ENCODE results near the gene DYRK4.

DYRK4 gene

DNA sequence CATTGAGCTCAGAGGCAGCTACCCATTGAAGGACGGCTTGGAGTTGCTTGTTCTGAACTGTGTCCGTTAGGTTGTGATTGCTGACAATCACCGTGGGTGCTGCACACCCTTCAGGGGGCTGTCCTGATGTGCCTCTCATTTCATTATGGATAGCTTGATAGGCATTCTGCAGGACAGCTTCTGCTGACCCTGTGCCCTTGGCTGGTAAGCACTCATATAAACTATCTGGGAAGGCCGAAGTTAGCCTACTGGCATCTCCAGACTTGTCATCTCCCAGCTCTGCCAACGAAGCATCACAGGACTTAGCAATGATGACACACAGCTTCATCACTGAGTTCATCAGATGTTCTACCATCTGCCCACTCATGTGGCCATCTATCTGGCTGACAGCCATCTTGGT, 64.5 kb downstream of the DYRK4 start:
- DNase-seq (ENCODE audit: low spot score) = no peak

DNA sequence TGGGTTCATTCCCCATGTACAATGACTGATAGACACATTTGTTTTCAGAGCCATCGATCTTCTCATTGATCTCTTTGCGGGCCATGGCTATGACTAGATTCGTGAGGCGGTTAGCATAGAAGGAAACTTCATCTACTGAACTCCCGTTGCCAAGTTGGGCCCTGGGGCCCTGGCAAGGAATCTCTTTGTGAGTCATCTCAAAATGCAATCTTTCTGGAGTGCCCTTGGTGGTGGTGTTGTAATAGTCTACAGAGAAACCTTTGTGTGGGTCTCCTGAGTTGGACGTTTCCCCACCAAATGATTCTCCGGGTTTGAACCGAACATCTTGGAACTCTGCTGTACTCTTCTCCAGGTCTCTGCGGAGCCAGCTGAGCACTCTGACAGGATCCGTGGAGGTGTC, 66.4 kb downstream of the DYRK4 start:
- no peak for DNase-seq (ENCODE audit: low spot score)

DNA sequence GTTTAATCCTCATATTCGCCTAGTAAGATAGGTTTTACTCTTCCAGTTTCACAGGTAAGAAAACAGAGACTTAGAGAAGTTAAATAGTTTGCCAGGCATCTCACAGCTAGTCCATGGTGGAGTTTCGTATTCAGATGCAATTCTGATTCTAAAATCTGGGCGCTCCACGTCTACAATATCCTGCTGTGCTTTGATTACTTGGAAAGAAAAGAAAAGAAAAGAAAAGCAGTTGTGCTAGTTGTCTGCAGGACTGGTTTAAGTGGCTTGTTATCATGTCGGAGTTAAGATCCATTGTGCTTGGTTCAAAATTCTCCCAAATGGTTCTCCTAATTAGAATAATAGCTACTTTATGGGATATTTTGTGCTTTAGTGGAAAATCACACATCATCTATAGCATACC, 68.3 kb downstream of the DYRK4 start:
- DNase-seq (ENCODE audit: low spot score) = no peak

DNA sequence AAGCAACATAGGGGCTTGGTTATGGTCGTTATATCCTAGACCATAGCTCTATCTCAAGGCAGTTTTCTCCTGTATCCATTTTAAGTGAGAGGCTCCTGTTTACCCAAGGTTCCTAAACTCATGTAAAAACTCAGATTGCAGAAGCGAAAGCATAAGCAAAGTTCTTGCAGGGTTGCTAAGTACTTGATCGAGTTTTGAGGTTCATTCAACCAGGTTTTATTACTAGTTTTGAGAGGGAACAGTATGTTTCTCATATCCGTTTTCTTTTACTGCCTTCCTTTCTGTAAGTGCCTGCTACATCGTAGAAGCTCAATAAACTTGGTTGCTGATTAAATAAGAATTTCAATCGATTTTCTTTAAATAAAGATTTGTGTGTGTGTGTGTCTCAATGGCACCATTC, 81.7 kb downstream of the DYRK4 start:
- DNase-seq (ENCODE audit: low spot score) = no peak

DNA sequence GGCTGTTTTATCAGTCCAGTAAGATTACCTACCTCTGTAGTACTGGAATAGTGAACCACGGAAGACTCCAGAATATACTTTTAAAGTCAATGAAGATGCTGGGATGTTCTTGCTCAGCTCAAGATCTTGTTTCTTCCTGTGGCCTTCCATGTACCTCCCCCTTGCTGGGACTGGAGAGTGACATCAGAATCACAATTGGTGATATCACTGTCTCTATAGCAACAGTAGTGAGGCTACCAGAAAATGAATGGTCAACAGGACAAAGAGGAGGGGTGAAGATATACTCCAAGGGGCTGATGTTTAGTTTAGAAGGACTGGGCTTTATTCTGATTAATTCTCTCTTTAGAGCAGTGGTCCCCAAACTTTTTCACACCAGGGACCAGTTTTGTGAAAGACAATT, 83.0 kb downstream of the DYRK4 start:
- no peak for DNase-seq (ENCODE audit: low spot score)

DNA sequence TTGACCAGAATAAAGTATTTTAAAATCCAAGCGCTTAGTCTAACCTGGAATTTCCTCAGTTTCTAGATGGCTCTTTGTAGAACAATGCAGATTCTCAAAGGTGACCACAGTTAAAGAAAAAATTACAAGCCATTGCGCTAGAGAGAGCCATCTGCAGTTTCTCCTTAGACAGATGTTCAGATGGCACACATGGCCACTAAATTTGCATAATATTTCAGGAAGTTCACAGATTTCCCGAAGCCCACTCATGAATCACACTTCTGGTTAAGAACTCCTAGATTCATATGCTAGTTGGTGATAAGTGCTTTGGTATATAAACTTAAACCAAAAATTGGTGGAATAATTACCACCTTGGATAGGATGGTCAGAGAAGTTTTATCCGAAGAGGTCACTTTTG, 86.1 kb downstream of the DYRK4 start:
- no peak for DNase-seq (ENCODE audit: low spot score)

DNA sequence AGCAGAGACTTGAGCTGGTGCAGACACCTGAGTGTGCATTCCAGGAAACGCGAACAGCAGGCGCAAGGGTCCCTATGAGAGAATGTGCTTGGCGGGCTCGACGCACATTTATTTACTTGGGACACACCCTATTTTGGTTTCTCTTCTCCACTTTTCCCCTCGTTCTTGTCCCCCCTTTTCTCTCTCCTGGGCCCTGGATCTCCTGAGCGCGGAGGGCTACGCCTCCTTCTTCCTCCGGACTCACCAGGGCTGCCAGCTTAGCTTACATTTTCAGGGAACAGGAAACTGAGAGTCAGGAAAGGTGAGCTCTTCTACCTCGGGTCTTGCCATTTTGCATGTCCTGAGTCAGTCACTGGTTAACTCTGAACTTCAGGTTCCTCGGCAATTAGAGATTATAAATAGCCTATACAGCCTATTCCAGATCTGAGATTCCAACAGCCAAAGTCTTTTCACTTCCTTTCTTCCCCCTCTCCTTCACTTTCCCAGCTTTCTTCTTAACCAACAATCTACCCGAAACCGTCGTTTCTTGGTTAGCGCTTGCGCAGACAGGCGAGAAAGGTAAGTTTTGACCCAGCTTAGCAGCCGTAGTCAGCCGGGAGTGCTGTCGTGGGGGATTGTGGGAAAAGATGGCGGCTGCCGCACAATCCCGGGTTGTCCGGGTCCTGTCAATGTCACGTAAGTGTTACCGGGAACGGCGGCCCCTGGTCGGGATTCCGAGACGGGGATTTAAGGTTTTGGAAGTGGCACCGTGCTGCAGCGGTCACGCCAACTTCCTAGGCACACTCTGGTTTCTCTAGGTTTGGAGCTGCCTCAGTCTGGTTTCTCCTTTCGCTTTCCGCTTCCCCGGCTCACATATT, 86.7 kb downstream of the DYRK4 start, which contains the start of the genes AKAP3 and NDUFA9:
Gene AKAP3, minus strand, starts transcription at position 551 of the 857 bp plus-strand sequence. CDS start 10,855 bp downstream, outside the sequence.
Gene NDUFA9, plus strand, starts transcription at position 614 of the 857 bp plus-strand sequence. Its CDS starts 13 bp downstream, at position 627.
- DNase-seq (ENCODE audit: low spot score) = peak; percentile 90

DNA sequence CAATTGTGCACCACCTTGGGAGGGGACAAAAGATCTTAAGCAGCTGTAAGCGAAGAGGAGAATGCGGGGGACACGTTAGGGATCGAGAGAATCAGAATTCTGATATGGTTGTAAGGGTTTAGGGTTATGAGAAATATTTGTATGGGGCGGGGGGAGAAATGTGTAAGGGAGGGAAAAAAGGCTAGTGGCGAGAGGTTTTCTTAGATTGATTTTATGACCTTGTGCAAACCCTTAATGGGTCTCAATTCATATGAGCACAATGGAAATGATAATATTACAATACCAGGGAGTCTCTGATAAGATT, 87.3 kb downstream of the DYRK4 start:
- DNase-seq (ENCODE audit: low spot score) = no peak

DNA sequence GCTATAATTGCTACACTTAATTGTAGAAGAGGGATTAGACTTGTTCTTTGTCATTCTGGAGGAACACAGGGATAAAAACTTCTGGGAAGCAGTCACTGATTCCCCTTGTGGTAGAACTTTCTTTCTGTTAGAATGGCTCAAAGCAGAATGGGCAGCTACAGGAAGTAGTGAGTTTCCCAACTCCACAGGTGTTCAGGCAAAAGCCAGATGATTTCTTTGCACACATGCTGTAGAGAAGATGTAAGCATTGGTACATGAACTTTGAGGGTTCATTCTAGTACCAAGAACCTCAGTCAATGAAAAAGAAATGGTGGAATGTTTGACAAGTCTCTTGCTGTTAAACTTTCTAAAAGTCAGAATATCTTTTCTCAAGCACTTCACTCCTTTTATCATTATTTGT, 91.2 kb downstream of the DYRK4 start:
- DNase-seq (ENCODE audit: low spot score) = no peak

DNA sequence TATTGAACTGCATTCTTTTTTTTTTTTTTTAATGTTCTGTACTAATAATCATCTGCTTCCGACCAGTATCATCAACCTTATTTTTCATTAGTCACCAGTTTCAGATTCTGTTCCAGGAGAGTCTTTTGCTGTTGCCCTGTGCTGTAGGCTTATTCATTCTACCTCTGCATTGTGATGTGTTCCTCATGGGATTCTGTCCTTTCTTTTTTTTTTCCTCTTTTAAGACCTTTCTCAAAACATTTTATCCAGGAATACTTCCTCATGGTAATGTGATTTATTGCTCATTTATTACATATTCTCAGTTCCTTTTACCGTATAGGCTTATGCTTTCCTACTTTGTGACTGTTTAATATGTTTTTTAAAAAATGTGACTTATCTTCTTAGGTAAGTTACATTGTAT, 91.7 kb downstream of the DYRK4 start:
- no peak for DNase-seq (ENCODE audit: low spot score)
